HEK293 (cell line): ENCODE data around the gene EMC7.

ENCODE experiments used
- BCL11A ChIP-seq: fragments of 450-650 bp; formaldehyde crosslinking; IDR thresholded peaks from 2 replicates; pipeline ENCODE4 v1.5.1; 2016; ENCODE audit warnings: low read depth, missing biosample characterization, missing genetic modification characterization
- TRIM28 ChIP-seq: IDR thresholded peaks from 2 replicates; pipeline ENCODE4 v1.6.1; 2011; ENCODE audit warnings: low read length, control low read depth, borderline replicate concordance
- ZBTB7A ChIP-seq: fragments of 450-650 bp; formaldehyde crosslinking; IDR thresholded peaks from 2 replicates; pipeline ENCODE4 v1.5.1; 2016; ENCODE audit warnings: low read depth, missing biosample characterization, missing genetic modification characterization
- ZNF248 ChIP-seq: fragments of 450-650 bp; formaldehyde crosslinking; IDR thresholded peaks from 2 replicates; pipeline ENCODE4 v1.5.1; 2017; ENCODE audit warnings: missing biosample characterization, missing genetic modification characterization
- ZNF350 ChIP-seq: fragments of 450-650 bp; formaldehyde crosslinking; IDR thresholded peaks from 2 replicates; pipeline ENCODE4 v1.5.0; 2017; ENCODE audit warnings: missing biosample characterization, mild to moderate bottlenecking, missing genetic modification characterization
- TF ChIP-seq, protein P1 (sequence below): fragments of 450-650 bp; formaldehyde crosslinking; IDR thresholded peaks from 2 replicates; pipeline ENCODE4 v1.5.1; 2016; ENCODE audit warnings: missing biosample characterization, missing genetic modification characterization
- TF ChIP-seq, protein P2 (sequence below): fragments of 450-650 bp; formaldehyde crosslinking; IDR thresholded peaks from 2 replicates; pipeline ENCODE4 v1.5.1; 2016; ENCODE audit warnings: missing biosample characterization, missing genetic modification characterization, low read depth

DNA sequence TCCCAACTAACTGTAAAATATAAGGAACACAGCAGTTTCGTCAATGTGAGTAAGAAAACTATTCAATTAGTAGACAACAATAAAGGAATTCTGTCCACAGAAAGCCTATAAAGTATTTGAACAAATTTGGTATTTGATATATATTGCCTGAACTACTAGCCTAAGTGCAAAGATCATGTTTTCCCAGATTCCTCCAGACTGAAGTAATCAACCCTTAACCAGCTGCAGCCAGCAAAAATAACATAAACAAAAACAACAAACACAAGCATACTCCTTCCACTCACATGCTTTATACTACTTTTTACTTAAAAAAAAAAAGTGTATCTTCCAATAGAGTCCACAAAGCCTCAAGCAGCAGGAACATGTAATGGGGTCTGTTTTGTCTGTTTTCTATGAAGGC is 24.3 kb upstream of the EMC7 start:
- TF ChIP-seq, protein P1, sequence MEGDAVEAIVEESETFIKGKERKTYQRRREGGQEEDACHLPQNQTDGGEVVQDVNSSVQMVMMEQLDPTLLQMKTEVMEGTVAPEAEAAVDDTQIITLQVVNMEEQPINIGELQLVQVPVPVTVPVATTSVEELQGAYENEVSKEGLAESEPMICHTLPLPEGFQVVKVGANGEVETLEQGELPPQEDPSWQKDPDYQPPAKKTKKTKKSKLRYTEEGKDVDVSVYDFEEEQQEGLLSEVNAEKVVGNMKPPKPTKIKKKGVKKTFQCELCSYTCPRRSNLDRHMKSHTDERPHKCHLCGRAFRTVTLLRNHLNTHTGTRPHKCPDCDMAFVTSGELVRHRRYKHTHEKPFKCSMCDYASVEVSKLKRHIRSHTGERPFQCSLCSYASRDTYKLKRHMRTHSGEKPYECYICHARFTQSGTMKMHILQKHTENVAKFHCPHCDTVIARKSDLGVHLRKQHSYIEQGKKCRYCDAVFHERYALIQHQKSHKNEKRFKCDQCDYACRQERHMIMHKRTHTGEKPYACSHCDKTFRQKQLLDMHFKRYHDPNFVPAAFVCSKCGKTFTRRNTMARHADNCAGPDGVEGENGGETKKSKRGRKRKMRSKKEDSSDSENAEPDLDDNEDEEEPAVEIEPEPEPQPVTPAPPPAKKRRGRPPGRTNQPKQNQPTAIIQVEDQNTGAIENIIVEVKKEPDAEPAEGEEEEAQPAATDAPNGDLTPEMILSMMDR: no peak
- TF ChIP-seq, protein P2, sequence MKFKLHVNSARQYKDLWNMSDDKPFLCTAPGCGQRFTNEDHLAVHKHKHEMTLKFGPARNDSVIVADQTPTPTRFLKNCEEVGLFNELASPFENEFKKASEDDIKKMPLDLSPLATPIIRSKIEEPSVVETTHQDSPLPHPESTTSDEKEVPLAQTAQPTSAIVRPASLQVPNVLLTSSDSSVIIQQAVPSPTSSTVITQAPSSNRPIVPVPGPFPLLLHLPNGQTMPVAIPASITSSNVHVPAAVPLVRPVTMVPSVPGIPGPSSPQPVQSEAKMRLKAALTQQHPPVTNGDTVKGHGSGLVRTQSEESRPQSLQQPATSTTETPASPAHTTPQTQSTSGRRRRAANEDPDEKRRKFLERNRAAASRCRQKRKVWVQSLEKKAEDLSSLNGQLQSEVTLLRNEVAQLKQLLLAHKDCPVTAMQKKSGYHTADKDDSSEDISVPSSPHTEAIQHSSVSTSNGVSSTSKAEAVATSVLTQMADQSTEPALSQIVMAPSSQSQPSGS (tag by site-specific recombination): no peak
- no peak for TF ChIP-seq BCL11A (tag by site-specific recombination)
- no peak for TF ChIP-seq ZNF248
- no peak for TF ChIP-seq ZBTB7A
- TF ChIP-seq TRIM28: no peak
- TF ChIP-seq ZNF350: no peak
